HepG2 (cell line): ENCODE data around the gene TAS1R3. TPM values are rescaled to one million over a fixed set of nuclear protein-coding genes. Genes with fewer than 3 reads are reported as not detected.
A peak's percentile ranks its signal among the peaks of the same experiment; 100 is the strongest.

ENCODE experiments used
- FIP1L1 ChIP-seq: fragments of 200-400 bp; formaldehyde crosslinking; IDR thresholded peaks from 2 replicates; pipeline ENCODE4 v1.6.1; 2018; ENCODE audit warnings: low read depth, mild to moderate bottlenecking, low read length, moderate library complexity, borderline replicate concordance; ENCODE audit not compliant: insufficient read depth
- JUNB ChIP-seq: sonication (generic); formaldehyde crosslinking; IDR thresholded peaks from 2 replicates; pipeline ENCODE4 v1.8.0; 2022; ENCODE audit warnings: missing genetic modification reagents, mild to moderate bottlenecking, borderline replicate concordance
- NR2F1 ChIP-seq, 2 experiments: fragments of 450-650 bp in 1 of 2; formaldehyde crosslinking in 1 of 2; IDR thresholded peaks; 2 replicates each; pipeline versions ENCODE4 v1.5.0 to v1.6.1; 2016 to 2020; ENCODE audit warnings: mild to moderate bottlenecking in 1 of 2, missing compliant biosample characterization in 1 of 2, missing genetic modification reagents in 1 of 2, moderate library complexity in 1 of 2
- RBM22 ChIP-seq: fragments of 200-400 bp; formaldehyde crosslinking; optimal IDR thresholded peaks from 2 replicates; pipeline ENCODE3; 2017; ENCODE audit warnings: mild to moderate bottlenecking, low read length, moderate library complexity
- SALL1 ChIP-seq: sonication (generic); formaldehyde crosslinking; IDR thresholded peaks from 2 replicates; pipeline ENCODE4 v1.8.0; 2022; ENCODE audit warnings: mild to moderate bottlenecking, missing genetic modification reagents
- U2AF1 ChIP-seq: fragments of 200-400 bp; formaldehyde crosslinking; optimal IDR thresholded peaks from 2 replicates; pipeline ENCODE3; 2017; ENCODE audit warnings: mild to moderate bottlenecking, low read depth, low read length
- YY1 ChIP-seq: IDR thresholded peaks from 2 replicates; pipeline ENCODE4 v1.6.1; 2011; ENCODE audit warnings: low read length, low read depth, moderate library complexity, mild to moderate bottlenecking; ENCODE audit not compliant: insufficient read depth, insufficient replicate concordance
- ZNF33A ChIP-seq: sonication (generic); formaldehyde crosslinking; IDR thresholded peaks from 2 replicates; pipeline ENCODE4 v1.5.1; 2020; ENCODE audit warnings: missing genetic modification reagents, mild to moderate bottlenecking, moderate library complexity, borderline replicate concordance
- ZNF770 ChIP-seq: sonication (generic); formaldehyde crosslinking; IDR thresholded peaks from 2 replicates; pipeline ENCODE4 v1.5.0; 2020; ENCODE audit warnings: mild to moderate bottlenecking, missing genetic modification reagents
- ZNF850 ChIP-seq: sonication (generic); formaldehyde crosslinking; conservative IDR thresholded peaks from 2 replicates; pipeline ENCODE4 v1.9.0; 2021; ENCODE audit warnings: mild to moderate bottlenecking, missing genetic modification reagents
- polyA plus RNA-seq, 8 experiments: library from polyadenylated mRNA; depleted of rRNA in 3 of 8; stranded (reverse) in 7 of 8; unstranded in 1 of 8; fragments of >200 nt; fragmentation: Illumina TruSeq in 4 of 8; extraction: Trizol in 4 of 8; gene quantifications; 2 replicates each; pipeline versions ENCODE4 v1.2.1 to v1.2.3, GENCODE V29; 2011 to 2016; ENCODE audit warnings: low read depth in 4 of 8, missing spikeins in 1 of 8, mixed read lengths in 1 of 8; ENCODE audit not compliant: insufficient read depth in 1 of 8
- total RNA-seq, 5 experiments: library from RNA; depleted of rRNA; stranded (reverse); fragments of >200 nt; fragmentation: Illumina TruSeq; extraction: Trizol; gene quantifications; 2 replicates each; pipeline ENCODE4 v1.2.3, GENCODE V29; 2016; ENCODE audit warnings: low read depth in 1 of 5
- TF ChIP-seq, protein P1 (sequence below): sonication (generic); formaldehyde crosslinking; IDR thresholded peaks from 2 replicates; pipeline ENCODE4 v1.4.0; 2020; ENCODE audit warnings: low read depth, missing genetic modification reagents
- TF ChIP-seq, protein P2 (sequence below): sonication (generic); formaldehyde crosslinking; IDR thresholded peaks from 2 replicates; pipeline ENCODE4 v1.4.0; 2020; ENCODE audit warnings: mild to moderate bottlenecking, missing genetic modification reagents
- TF ChIP-seq, protein P3 (sequence below): sonication (generic); formaldehyde crosslinking; IDR thresholded peaks from 2 replicates; pipeline ENCODE4 v1.4.0; 2020; ENCODE audit warnings: mild to moderate bottlenecking, missing genetic modification reagents

The TAS1R3 gene
- total and polyA plus RNA-seq, 2 of the 13 experiments (the other 11 are each of a cell fraction or from before 2014, with no cell fraction given) = 0.13 to 0.15 TPM

- TF ChIP-seq, protein P1, sequence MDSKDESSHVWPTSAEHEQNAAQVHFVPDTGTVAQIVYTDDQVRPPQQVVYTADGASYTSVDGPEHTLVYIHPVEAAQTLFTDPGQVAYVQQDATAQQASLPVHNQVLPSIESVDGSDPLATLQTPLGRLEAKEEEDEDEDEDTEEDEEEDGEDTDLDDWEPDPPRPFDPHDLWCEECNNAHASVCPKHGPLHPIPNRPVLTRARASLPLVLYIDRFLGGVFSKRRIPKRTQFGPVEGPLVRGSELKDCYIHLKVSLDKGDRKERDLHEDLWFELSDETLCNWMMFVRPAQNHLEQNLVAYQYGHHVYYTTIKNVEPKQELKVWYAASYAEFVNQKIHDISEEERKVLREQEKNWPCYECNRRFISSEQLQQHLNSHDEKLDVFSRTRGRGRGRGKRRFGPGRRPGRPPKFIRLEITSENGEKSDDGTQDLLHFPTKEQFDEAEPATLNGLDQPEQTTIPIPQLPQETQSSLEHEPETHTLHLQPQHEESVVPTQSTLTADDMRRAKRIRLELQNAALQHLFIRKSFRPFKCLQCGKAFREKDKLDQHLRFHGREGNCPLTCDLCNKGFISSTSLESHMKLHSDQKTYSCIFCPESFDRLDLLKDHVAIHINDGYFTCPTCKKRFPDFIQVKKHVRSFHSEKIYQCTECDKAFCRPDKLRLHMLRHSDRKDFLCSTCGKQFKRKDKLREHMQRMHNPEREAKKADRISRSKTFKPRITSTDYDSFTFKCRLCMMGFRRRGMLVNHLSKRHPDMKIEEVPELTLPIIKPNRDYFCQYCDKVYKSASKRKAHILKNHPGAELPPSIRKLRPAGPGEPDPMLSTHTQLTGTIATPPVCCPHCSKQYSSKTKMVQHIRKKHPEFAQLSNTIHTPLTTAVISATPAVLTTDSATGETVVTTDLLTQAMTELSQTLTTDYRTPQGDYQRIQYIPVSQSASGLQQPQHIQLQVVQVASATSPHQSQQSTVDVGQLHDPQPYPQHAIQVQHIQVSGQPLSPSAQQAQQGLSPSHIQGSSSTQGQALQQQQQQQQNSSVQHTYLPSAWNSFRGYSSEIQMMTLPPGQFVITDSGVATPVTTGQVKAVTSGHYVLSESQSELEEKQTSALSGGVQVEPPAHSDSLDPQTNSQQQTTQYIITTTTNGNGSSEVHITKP (CRISPR knock-in tag) = no peak
- TF ChIP-seq, protein P2, sequence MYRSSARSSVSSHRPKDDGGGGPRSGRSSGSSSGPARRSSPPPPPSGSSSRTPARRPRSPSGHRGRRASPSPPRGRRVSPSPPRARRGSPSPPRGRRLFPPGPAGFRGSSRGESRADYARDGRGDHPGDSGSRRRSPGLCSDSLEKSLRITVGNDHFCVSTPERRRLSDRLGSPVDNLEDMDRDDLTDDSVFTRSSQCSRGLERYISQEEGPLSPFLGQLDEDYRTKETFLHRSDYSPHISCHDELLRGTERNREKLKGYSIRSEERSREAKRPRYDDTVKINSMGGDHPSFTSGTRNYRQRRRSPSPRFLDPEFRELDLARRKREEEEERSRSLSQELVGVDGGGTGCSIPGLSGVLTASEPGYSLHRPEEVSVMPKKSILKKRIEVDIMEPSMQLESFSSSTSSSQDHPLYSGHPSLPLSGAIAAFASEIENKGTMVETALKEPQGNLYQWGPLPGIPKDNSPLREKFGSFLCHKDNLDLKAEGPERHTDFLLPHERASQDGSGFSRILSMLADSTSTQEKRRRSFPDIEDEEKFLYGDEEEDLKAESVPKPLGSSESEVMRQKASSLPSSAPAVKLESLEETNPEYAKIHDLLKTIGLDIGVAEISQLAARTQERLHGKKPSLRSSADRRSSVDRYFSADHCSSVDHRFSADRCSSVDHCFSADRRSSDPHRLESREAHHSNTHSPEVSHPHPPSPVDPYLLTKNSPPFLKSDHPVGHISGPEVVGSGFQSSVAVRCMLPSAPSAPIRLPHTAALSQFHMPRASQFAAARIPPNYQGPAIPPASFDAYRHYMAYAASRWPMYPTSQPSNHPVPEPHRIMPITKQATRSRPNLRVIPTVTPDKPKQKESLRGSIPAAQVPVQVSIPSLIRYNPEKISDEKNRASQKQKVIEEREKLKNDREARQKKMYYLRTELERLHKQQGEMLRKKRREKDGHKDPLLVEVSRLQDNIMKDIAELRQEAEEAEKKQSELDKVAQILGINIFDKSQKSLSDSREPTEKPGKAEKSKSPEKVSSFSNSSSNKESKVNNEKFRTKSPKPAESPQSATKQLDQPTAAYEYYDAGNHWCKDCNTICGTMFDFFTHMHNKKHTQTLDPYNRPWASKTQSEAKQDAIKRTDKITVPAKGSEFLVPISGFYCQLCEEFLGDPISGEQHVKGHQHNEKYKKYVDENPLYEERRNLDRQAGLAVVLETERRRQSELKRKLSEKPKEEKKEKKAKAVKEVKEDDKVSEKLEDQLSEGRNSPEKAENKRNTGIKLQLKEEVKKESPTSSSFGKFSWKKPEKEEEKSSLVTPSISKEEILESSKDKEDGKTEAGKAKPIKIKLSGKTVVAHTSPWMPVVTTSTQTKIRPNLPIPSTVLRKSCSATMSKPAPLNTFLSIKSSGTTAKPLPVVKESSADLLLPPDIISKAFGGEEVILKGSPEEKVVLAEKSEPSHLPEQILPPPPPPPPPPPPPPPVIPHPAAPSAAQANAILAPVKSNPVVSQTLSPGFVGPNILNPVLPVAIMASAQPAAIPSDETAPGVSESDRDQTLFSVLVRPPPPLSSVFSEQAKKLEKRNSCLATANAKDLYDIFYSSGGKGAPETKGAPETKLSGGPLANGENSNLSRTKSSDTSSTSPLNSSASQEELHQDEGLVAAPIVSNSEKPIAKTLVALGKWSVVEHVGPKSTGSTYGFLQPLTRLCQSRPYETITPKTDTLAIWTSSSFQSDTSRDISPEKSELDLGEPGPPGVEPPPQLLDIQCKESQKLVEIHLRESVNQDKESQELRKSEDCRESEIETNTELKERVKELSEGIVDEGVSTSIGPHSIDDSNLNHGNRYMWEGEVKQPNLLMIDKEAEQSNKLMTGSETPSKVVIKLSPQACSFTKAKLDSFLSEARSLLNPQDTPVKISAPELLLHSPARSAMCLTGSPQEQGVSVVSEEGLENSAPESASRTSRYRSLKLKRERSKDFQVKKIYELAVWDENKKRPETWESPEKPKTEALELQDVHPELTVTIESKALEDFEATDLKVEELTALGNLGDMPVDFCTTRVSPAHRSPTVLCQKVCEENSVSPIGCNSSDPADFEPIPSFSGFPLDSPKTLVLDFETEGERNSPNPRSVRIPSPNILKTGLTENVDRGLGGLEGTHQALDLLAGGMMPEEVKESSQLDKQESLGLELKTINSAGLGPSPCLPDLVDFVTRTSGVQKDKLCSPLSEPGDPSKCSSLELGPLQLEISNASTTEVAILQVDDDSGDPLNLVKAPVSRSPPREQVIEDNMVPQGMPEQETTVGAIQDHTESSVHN = peak; percentile 14; the same call in 1 of the 2 replicates
- TF ChIP-seq YY1 = no peak
- TF ChIP-seq ZNF33A (CRISPR knock-in tag) = no peak
- TF ChIP-seq, protein P3, sequence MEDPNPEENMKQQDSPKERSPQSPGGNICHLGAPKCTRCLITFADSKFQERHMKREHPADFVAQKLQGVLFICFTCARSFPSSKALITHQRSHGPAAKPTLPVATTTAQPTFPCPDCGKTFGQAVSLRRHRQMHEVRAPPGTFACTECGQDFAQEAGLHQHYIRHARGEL (CRISPR knock-in tag) = 0 out of 2 replicates have a peak, but pooled peaks have one; percentile 15
- no peak for TF ChIP-seq FIP1L1
- TF ChIP-seq NR2F1 (CRISPR knock-in tag; IDR thresholded peaks at IDR 0.05) = 0 out of 4 replicates have a peak, but pooled peaks of 1 of the 2 experiments have one; percentile 25
- no peak for TF ChIP-seq RBM22
- peak; percentile 71 for TF ChIP-seq SALL1 (CRISPR knock-in tag)
- peak; percentile 49 for TF ChIP-seq U2AF1
- TF ChIP-seq JUNB (CRISPR knock-in tag) = no peak
- no peak for TF ChIP-seq ZNF850 (CRISPR knock-in tag)
- no peak for TF ChIP-seq ZNF770
Observed at GRCh38 chr1:1306661-1307260, 24.3 kb upstream of the TAS1R3 start (continued).
